ENCODE results near the gene HBP1.

Gene HBP1

DNA sequence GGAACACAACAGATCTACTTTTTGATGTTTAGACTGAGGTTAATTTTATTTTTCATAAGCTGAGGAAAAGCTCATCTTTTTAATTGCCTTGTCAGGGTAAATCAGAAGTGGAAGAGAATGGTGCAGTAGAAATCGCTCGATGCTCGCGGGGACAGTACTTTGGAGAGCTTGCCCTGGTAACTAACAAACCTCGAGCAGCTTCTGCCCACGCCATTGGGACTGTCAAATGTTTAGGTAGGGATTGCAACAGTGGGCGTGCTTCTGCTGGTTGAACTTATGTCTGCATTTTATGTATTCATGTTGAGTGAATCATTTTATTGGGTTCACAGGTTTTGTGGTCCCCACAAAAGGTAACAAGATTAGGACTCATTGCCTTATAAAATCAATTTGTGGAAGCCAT lies 11.7 kb upstream of the HBP1 start:
- no peak for TF ChIP-seq TSHZ2 (CRISPR knock-in tag; IDR thresholded peaks at IDR 0.05)
- no peak for TF ChIP-seq OSR1 (CRISPR knock-in tag; IDR thresholded peaks at IDR 0.05)
- no peak for TF ChIP-seq CREB5 (CRISPR knock-in tag; IDR thresholded peaks at IDR 0.05; ENCODE audit: low read depth)
- no peak for TF ChIP-seq RARB (CRISPR knock-in tag; IDR thresholded peaks at IDR 0.05)
- TF ChIP-seq, protein P1, sequence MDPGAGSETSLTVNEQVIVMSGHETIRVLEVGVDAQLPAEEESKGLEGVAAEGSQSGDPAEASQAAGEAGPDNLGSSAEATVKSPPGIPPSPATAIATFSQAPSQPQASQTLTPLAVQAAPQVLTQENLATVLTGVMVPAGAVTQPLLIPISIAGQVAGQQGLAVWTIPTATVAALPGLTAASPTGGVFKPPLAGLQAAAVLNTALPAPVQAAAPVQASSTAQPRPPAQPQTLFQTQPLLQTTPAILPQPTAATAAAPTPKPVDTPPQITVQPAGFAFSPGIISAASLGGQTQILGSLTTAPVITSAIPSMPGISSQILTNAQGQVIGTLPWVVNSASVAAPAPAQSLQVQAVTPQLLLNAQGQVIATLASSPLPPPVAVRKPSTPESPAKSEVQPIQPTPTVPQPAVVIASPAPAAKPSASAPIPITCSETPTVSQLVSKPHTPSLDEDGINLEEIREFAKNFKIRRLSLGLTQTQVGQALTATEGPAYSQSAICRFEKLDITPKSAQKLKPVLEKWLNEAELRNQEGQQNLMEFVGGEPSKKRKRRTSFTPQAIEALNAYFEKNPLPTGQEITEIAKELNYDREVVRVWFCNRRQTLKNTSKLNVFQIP (CRISPR knock-in tag; IDR thresholded peaks at IDR 0.05; ENCODE audit: borderline replicate concordance, low read depth): no peak
- no peak for TF ChIP-seq ZC3H10 (CRISPR knock-in tag; IDR thresholded peaks at IDR 0.05)
- TF ChIP-seq CSRNP3 (CRISPR knock-in tag; IDR thresholded peaks at IDR 0.05): no peak
- TF ChIP-seq SNAI2 (CRISPR knock-in tag; IDR thresholded peaks at IDR 0.05): no peak
- TF ChIP-seq PATZ1 (CRISPR knock-in tag; IDR thresholded peaks at IDR 0.05; ENCODE audit: borderline replicate concordance): no peak
- no peak for TF ChIP-seq ARNTL (CRISPR knock-in tag; IDR thresholded peaks at IDR 0.05; ENCODE audit: borderline replicate concordance, low read depth)
- no peak for TF ChIP-seq ZFP30 (CRISPR knock-in tag; IDR thresholded peaks at IDR 0.05)
- ATAC-seq: no peak

GRCh38 chr7:107158028-107158427 lies 10.8 kb upstream of the HBP1 start:
- ATAC-seq: no peak
- TF ChIP-seq ZFP30 (CRISPR knock-in tag; IDR thresholded peaks at IDR 0.05) (no peak), RARB (CRISPR knock-in tag; IDR thresholded peaks at IDR 0.05) (no peak), ARNTL (CRISPR knock-in tag; IDR thresholded peaks at IDR 0.05; ENCODE audit: borderline replicate concordance, low read depth) (no peak), ZNF565 (CRISPR knock-in tag; conservative IDR thresholded peaks at IDR 0.05; ENCODE audit: low read depth) (no peak), ZFP3 (CRISPR knock-in tag; IDR thresholded peaks at IDR 0.05) (no peak), GLIS3 (CRISPR knock-in tag; IDR thresholded peaks at IDR 0.05) (no peak), ZNF70 (CRISPR knock-in tag; IDR thresholded peaks at IDR 0.05) (no peak), ZNF8 (CRISPR knock-in tag; IDR thresholded peaks at IDR 0.05) (no peak), ESRRG (CRISPR knock-in tag; IDR thresholded peaks at IDR 0.05) (no peak), PATZ1 (CRISPR knock-in tag; IDR thresholded peaks at IDR 0.05; ENCODE audit: borderline replicate concordance) (no peak), TCF4 (CRISPR knock-in tag; IDR thresholded peaks at IDR 0.05; ENCODE audit: borderline replicate concordance) (no peak), TSHZ2 (CRISPR knock-in tag; IDR thresholded peaks at IDR 0.05) (no peak), ZC3H10 (CRISPR knock-in tag; IDR thresholded peaks at IDR 0.05) (no peak), ISL1 (CRISPR knock-in tag; IDR thresholded peaks at IDR 0.05) (no peak), CSDC2 (CRISPR knock-in tag; IDR thresholded peaks at IDR 0.05) (no peak), SNAI2 (CRISPR knock-in tag; IDR thresholded peaks at IDR 0.05) (no peak), BACH2 (CRISPR knock-in tag; IDR thresholded peaks at IDR 0.05; ENCODE audit: borderline replicate concordance) (no peak)
